ENCODE results near the gene NUDC. TPM values are rescaled to one million over a fixed set of nuclear protein-coding genes. Genes with fewer than 3 reads are reported as not detected.

Gene NUDC
- total RNA-seq, 1 experiment from 2014 or later: 149 TPM

GRCh38 chr1:26970810-26971209, 49.3 kb downstream of the NUDC start:
- no peak overlapping the region for H3K9ac ChIP-seq (ENCODE audit: low read length)
- H3K36me3 ChIP-seq (ENCODE audit: low read depth, low read length): no peaks in the 10 kb centered on the region
- H3K9me2 ChIP-seq (replicated peaks; ENCODE audit: low read length): no peaks in the 10 kb centered on the region
- H3K27ac ChIP-seq (ENCODE audit: low read length): no peak overlapping the region
- no peak overlapping the region for H2AFZ ChIP-seq (ENCODE audit: low read length)
- no peaks in the 10 kb centered on the region for H3K79me2 ChIP-seq (ENCODE audit: low read length)
- H3K4me1 ChIP-seq (ENCODE audit: insufficient read depth, low read length): no peaks in the 10 kb centered on the region
- TF ChIP-seq, protein P1, sequence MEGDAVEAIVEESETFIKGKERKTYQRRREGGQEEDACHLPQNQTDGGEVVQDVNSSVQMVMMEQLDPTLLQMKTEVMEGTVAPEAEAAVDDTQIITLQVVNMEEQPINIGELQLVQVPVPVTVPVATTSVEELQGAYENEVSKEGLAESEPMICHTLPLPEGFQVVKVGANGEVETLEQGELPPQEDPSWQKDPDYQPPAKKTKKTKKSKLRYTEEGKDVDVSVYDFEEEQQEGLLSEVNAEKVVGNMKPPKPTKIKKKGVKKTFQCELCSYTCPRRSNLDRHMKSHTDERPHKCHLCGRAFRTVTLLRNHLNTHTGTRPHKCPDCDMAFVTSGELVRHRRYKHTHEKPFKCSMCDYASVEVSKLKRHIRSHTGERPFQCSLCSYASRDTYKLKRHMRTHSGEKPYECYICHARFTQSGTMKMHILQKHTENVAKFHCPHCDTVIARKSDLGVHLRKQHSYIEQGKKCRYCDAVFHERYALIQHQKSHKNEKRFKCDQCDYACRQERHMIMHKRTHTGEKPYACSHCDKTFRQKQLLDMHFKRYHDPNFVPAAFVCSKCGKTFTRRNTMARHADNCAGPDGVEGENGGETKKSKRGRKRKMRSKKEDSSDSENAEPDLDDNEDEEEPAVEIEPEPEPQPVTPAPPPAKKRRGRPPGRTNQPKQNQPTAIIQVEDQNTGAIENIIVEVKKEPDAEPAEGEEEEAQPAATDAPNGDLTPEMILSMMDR (conservative IDR thresholded peaks at IDR 0.05; ENCODE audit: low read depth, low read length): no peak
- TF ChIP-seq EZH2 (IDR thresholded peaks at IDR 0.05; ENCODE audit: low read length, unreplicated experiment): no peak
- TF ChIP-seq EZH2phosphoT487 (IDR thresholded peaks at IDR 0.05; ENCODE audit: borderline replicate concordance, low read length): no peak
- H4K20me1 ChIP-seq (ENCODE audit: low read length): no peaks in the 10 kb centered on the region
- ATAC-seq (no peak; the same call in 1 of the 2 replicates), DNase-seq (no peak)
- H3K27me3 ChIP-seq (ENCODE audit: low read length): no peaks in the 10 kb centered on the region
- ChIA-PET POLR2A (ENCODE audit: unreplicated experiment) (no interaction called here), CTCF (no interaction called here)
- H3K9me3 ChIP-seq (ENCODE audit: low read length): no peaks in the 10 kb centered on the region
- BruUV-seq (replicated peaks): no TSS peak
- H3K4me3 ChIP-seq (ENCODE audit: low read length): no peak overlapping the region
- no peak overlapping the region for H3K4me2 ChIP-seq (ENCODE audit: low read length)
- intact Hi-C loops (cut with micrococcal nuclease): no loop called here
- H3F3A ChIP-seq (ENCODE audit: low read length, unreplicated experiment): no peaks in the 10 kb centered on the region

DNA sequence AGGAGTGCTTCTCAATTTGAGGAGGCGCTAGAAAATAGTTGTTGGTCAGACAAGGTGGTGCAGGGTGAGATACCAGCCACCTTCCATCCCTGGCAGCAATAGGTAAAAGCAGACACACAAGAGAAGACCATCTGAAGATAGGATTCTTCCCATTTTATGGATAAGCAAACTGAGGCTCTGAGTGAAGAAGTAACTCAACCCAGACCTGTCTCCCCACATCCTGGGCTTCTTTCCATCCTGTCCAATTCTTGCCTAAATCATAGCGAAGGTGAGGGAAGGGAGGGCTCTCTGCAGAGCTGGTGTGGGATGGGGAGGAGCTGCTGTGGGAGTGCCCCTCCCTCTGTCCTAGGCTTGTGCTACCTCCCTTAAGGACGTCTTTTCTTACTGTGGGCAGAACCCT, 50.0 kb downstream of the NUDC start:
- no peak for ATAC-seq
- no peak overlapping the region for H2AFZ ChIP-seq (ENCODE audit: low read length)
- no TSS peak for BruUV-seq (replicated peaks)

DNA sequence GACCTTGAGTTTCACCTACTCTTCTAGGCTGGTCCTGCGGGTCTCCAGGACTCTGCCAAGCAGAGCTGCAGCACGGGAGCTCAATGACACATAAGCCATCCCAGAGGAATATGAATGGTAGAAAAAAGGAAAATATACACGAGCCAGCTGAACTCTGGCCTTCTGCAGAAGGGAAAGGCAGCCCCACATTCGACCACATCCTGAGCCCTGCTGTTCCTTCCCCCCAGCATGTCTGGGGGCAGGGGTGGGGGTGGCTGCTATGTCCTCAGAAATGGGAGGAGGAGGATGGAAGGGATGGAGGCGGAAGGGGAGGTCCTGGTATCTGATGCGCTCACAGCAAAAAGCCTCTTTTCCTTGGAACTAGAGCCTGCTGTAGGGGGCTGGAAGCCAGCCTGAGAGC, 50.8 kb downstream of the NUDC start:
- Histone ChIP-seq H3K4me1 (ENCODE audit: insufficient read depth, low read length) (no peaks in the 10 kb centered on the region), H3K4me3 (ENCODE audit: low read length) (no peak overlapping the region), H3K27ac (ENCODE audit: low read length) (no peak overlapping the region), H3F3A (ENCODE audit: low read length, unreplicated experiment) (no peaks in the 10 kb centered on the region), H3K9me3 (ENCODE audit: low read length) (no peaks in the 10 kb centered on the region), H2AFZ (ENCODE audit: low read length) (no peak overlapping the region), H3K79me2 (ENCODE audit: low read length) (no peaks in the 10 kb centered on the region), H4K20me1 (ENCODE audit: low read length) (no peaks in the 10 kb centered on the region), H3K9me2 (replicated peaks; ENCODE audit: low read length) (no peaks in the 10 kb centered on the region), H3K36me3 (ENCODE audit: low read depth, low read length) (no peaks in the 10 kb centered on the region), H3K27me3 (ENCODE audit: low read length) (no peaks in the 10 kb centered on the region), H3K4me2 (ENCODE audit: low read length) (no peak overlapping the region), H3K9ac (ENCODE audit: low read length) (no peak overlapping the region)
- DNase-seq (no peak), ATAC-seq (no peak)
- ChIA-PET POLR2A (ENCODE audit: unreplicated experiment) (no interaction called here), CTCF (no interaction called here)
- no peak for TF ChIP-seq EZH2 (IDR thresholded peaks at IDR 0.05; ENCODE audit: low read length, unreplicated experiment)
- TF ChIP-seq, protein P1 (conservative IDR thresholded peaks at IDR 0.05; ENCODE audit: low read depth, low read length): no peak
- TF ChIP-seq EZH2phosphoT487 (IDR thresholded peaks at IDR 0.05; ENCODE audit: borderline replicate concordance, low read length): no peak
- intact Hi-C loops (cut with micrococcal nuclease): no loop called here
- BruUV-seq (replicated peaks): no TSS peak

More for the DNA sequence above, 50.0 kb downstream of the NUDC start:
- Histone ChIP-seq H3K27me3 (ENCODE audit: low read length) (no peaks in the 10 kb centered on the region), H3K79me2 (ENCODE audit: low read length) (no peaks in the 10 kb centered on the region), H3K27ac (ENCODE audit: low read length) (no peak overlapping the region), H3K9me2 (replicated peaks; ENCODE audit: low read length) (no peaks in the 10 kb centered on the region), H3K9me3 (ENCODE audit: low read length) (no peaks in the 10 kb centered on the region), H3K9ac (ENCODE audit: low read length) (no peak overlapping the region), H3K36me3 (ENCODE audit: low read depth, low read length) (no peaks in the 10 kb centered on the region), H3K4me3 (ENCODE audit: low read length) (no peak overlapping the region), H3K4me2 (ENCODE audit: low read length) (no peak overlapping the region), H3K4me1 (ENCODE audit: insufficient read depth, low read length) (no peaks in the 10 kb centered on the region), H3F3A (ENCODE audit: low read length, unreplicated experiment) (no peaks in the 10 kb centered on the region), H4K20me1 (ENCODE audit: low read length) (no peaks in the 10 kb centered on the region)
- TF ChIP-seq EZH2 (IDR thresholded peaks at IDR 0.05; ENCODE audit: low read length, unreplicated experiment) (no peak), EZH2phosphoT487 (IDR thresholded peaks at IDR 0.05; ENCODE audit: borderline replicate concordance, low read length) (no peak)
- TF ChIP-seq, protein P1 (conservative IDR thresholded peaks at IDR 0.05; ENCODE audit: low read depth, low read length): no peak
- ChIA-PET POLR2A (ENCODE audit: unreplicated experiment) (no interaction called here), CTCF (no interaction called here)
- intact Hi-C loops (cut with micrococcal nuclease): no loop called here
- DNase-seq: no peak
